H1 (cell line): ENCODE measurements around the gene TOP1. TPM values are rescaled to one million over a fixed set of nuclear protein-coding genes. Genes with fewer than 3 reads are reported as not detected.

Experiments
- CTCF ChIA-PET: fragments of 300-600 bp; sonication (Branson Sonifier 250); formaldehyde crosslinking; loops from one replicate; lab custom pipeline; 2021; ENCODE audit not compliant: partially characterized antibody; lab: Charles Lee
- POLR2A ChIA-PET: fragments of 300-600 bp; sonication (Branson Sonifier 250); formaldehyde crosslinking; loops from one replicate; lab custom pipeline; 2021; ENCODE audit warnings: inconsistent platforms; ENCODE audit not compliant: partially characterized antibody; lab: Charles Lee
- DNase-seq, 2 experiments: peaks; one replicate each; pipeline versions ENCODE4 v3.0.0 to v3.0.0-alpha.2; 2010 to 2022; ENCODE audit warnings: low spot score in 2 of 2, low read depth in 1 of 2, mixed read lengths in 1 of 2
- FAIRE-seq: peaks from 2 replicates; lab custom pipeline; 2011; peaks lifted over from hg19 to GRCh38; lab: Jason Lieb, UNC
- H2AFZ ChIP-seq: 2 replicates; pipeline ENCODE4 v1.8.1; 2012; ENCODE audit warnings: low read length, inconsistent platforms
- H2AK5ac ChIP-seq: 2 replicates; pipeline ENCODE4 v1.6.1; 2013; ENCODE audit warnings: low read depth, low read length
- H2BK120ac ChIP-seq: replicated peaks from 2 replicates; pipeline ENCODE3; 2013; ENCODE audit warnings: low read depth, low read length, inconsistent platforms
- H2BK12ac ChIP-seq: 2 replicates; pipeline ENCODE4 v1.6.1; 2013; ENCODE audit warnings: low read depth, low read length
- H2BK15ac ChIP-seq: 2 replicates; pipeline ENCODE4 v1.6.1; 2013; ENCODE audit warnings: low read length
- H2BK20ac ChIP-seq: 2 replicates; pipeline ENCODE4 v1.6.1; 2013; ENCODE audit warnings: low read length
- H2BK5ac ChIP-seq: 2 replicates; pipeline ENCODE4 v1.6.1; 2013; ENCODE audit warnings: low read depth, low read length
- H3K14ac ChIP-seq: 2 replicates; pipeline ENCODE4 v1.6.1; 2013; ENCODE audit warnings: inconsistent platforms; ENCODE audit not compliant: insufficient read length
- H3K18ac ChIP-seq: 2 replicates; pipeline ENCODE4 v1.6.1; 2013; ENCODE audit warnings: low read length; ENCODE audit errors: extremely low read depth
- H3K23ac ChIP-seq: 2 replicates; pipeline ENCODE4 v1.6.1; 2013; ENCODE audit warnings: inconsistent platforms; ENCODE audit not compliant: insufficient read length
- H3K23me2 ChIP-seq: 2 replicates; pipeline ENCODE4 v1.6.1; 2013; ENCODE audit warnings: low read depth, low read length
- H3K27ac ChIP-seq: 2 replicates; pipeline ENCODE4 v1.6.1; 2011; ENCODE audit warnings: low read depth, low read length, inconsistent platforms
- H3K27me3 ChIP-seq, 4 experiments: replicated peaks in 1 of 4; 1 replicate in 1 of 4; 2 replicates in 3 of 4; pipeline versions ENCODE4 v1.6.1 to v1.8.1; 2011 to 2013; ENCODE audit warnings: low read length in 3 of 4, mild to moderate bottlenecking in 3 of 4, inconsistent platforms in 2 of 4, mixed read lengths in 2 of 4, moderate library complexity in 1 of 4; ENCODE audit not compliant: control insufficient read depth in 3 of 4, insufficient read depth in 3 of 4; ENCODE audit errors: extremely low read depth in 1 of 4
- H3K36me3 ChIP-seq, 4 experiments: 2 replicates each; pipeline versions ENCODE4 v1.6.1 to v1.8.1; 2011 to 2013; ENCODE audit warnings: mild to moderate bottlenecking in 4 of 4, low read length in 3 of 4, moderate library complexity in 2 of 4, control low read depth in 1 of 4, inconsistent platforms in 1 of 4; ENCODE audit not compliant: insufficient read depth in 4 of 4, control insufficient read depth in 2 of 4
- H3K4ac ChIP-seq: replicated peaks from 2 replicates; pipeline ENCODE3; 2013; ENCODE audit warnings: low read length, low read depth, mixed read lengths, inconsistent platforms; ENCODE audit not compliant: insufficient read length
- H3K4me1 ChIP-seq, 4 experiments: replicated peaks in 1 of 4; 1 replicate in 1 of 4; 2 replicates in 3 of 4; pipeline versions ENCODE4 v1.6.1 to v1.8.1; 2011 to 2013; ENCODE audit warnings: low read length in 3 of 4, inconsistent platforms in 2 of 4, mixed read lengths in 1 of 4; ENCODE audit not compliant: insufficient read depth in 4 of 4, control insufficient read depth in 3 of 4
- H3K4me2 ChIP-seq, 2 experiments: 2 replicates each; pipeline versions ENCODE4 v1.6.1 to v1.8.1; 2011 to 2013; ENCODE audit warnings: low read depth in 2 of 2, low read length in 2 of 2, control low read depth in 1 of 2, inconsistent platforms in 1 of 2, mild to moderate bottlenecking in 1 of 2; ENCODE audit not compliant: insufficient read depth in 1 of 2
- H3K4me3 ChIP-seq, 4 experiments: fragments of 200-600, 300-600 bp in 1 of 4; sonication (generic), shearing (Covaris generic), sonication (Bioruptor Twin) in 1 of 4; 2 replicates each; pipeline versions ENCODE4 v1.5.1 to v1.8.1; 2011 to 2016; ENCODE audit warnings: low read length in 4 of 4, low read depth in 3 of 4, control low read depth in 2 of 4, inconsistent platforms in 2 of 4, mild to moderate bottlenecking in 2 of 4, mixed read lengths in 1 of 4, moderate library complexity in 1 of 4; ENCODE audit not compliant: insufficient read depth in 2 of 4; ENCODE audit errors: extremely low read depth in 1 of 4
- H3K56ac ChIP-seq: replicated peaks from 2 replicates; pipeline ENCODE3; 2013; ENCODE audit warnings: low read depth, mild to moderate bottlenecking, mixed read lengths, low read length, inconsistent platforms; ENCODE audit not compliant: insufficient read length
- H3K79me1 ChIP-seq: 2 replicates; pipeline ENCODE4 v1.6.1; 2013; ENCODE audit warnings: low read depth, low read length, control low read depth
- H3K79me2 ChIP-seq, 2 experiments: 2 replicates each; pipeline versions ENCODE4 v1.6.1 to v1.8.1; 2012 to 2013; ENCODE audit warnings: low read length in 2 of 2, mild to moderate bottlenecking in 2 of 2, inconsistent platforms in 1 of 2; ENCODE audit not compliant: insufficient read depth in 2 of 2, control insufficient read depth in 1 of 2
- H3K9ac ChIP-seq, 4 experiments: replicated peaks in 1 of 4; 1 replicate in 1 of 4; 2 replicates in 3 of 4; pipeline versions ENCODE4 v1.6.1 to v1.8.1; 2011 to 2013; ENCODE audit warnings: low read depth in 3 of 4, low read length in 3 of 4, control low read depth in 2 of 4, mild to moderate bottlenecking in 2 of 4, moderate library complexity in 2 of 4, inconsistent platforms in 1 of 4; ENCODE audit errors: extremely low read depth in 1 of 4
- H3K9me3 ChIP-seq, 2 experiments: 2 replicates each; pipeline versions ENCODE4 v1.6.1 to v1.8.1; 2012 to 2013; ENCODE audit warnings: mild to moderate bottlenecking in 2 of 2, moderate library complexity in 2 of 2, control low read depth in 1 of 2, inconsistent platforms in 1 of 2, low read depth in 1 of 2, low read length in 1 of 2, mixed read lengths in 1 of 2; ENCODE audit not compliant: insufficient read depth in 2 of 2
- H4K20me1 ChIP-seq, 2 experiments: replicated peaks in 1 of 2; 2 replicates each; pipeline versions ENCODE3 to v1.8.1; 2011 to 2013; ENCODE audit warnings: inconsistent platforms in 2 of 2, low read length in 2 of 2, mild to moderate bottlenecking in 1 of 2; ENCODE audit not compliant: insufficient read depth in 2 of 2, control insufficient read depth in 1 of 2
- H4K5ac ChIP-seq: 2 replicates; pipeline ENCODE4 v1.6.1; 2013; ENCODE audit warnings: low read length, low read depth, mixed read lengths, inconsistent platforms; ENCODE audit not compliant: insufficient read length
- H4K8ac ChIP-seq: 2 replicates; pipeline ENCODE4 v1.8.0; 2013; ENCODE audit warnings: mild to moderate bottlenecking, moderate library complexity, low read length, inconsistent platforms; ENCODE audit not compliant: insufficient read depth; ENCODE audit errors: extremely low read depth
- H4K91ac ChIP-seq: replicated peaks from 2 replicates; pipeline ENCODE3; 2013; ENCODE audit warnings: low read length, mixed read lengths, inconsistent platforms; ENCODE audit not compliant: insufficient read length
- CEBPB ChIP-seq: IDR thresholded peaks from 2 replicates; pipeline ENCODE4 v1.6.1; 2012; ENCODE audit warnings: low read depth, low read length
- CHD2 ChIP-seq: IDR thresholded peaks from 2 replicates; pipeline ENCODE4 v1.6.1; 2012; ENCODE audit warnings: low read length, improper control_type of control experiment
- CTCF ChIP-seq, 3 experiments: IDR thresholded peaks; 1 replicate in 2 of 3; 2 replicates in 1 of 3; pipeline versions ENCODE4 v1.5.1 to v1.6.1; 2011; ENCODE audit warnings: low read length in 3 of 3, mild to moderate bottlenecking in 3 of 3, inconsistent platforms in 2 of 3, low read depth in 1 of 3, moderate library complexity in 1 of 3; ENCODE audit not compliant: insufficient read depth in 1 of 3; ENCODE audit errors: control extremely low read depth in 1 of 3
- EP300 ChIP-seq, 2 experiments: IDR thresholded peaks; 1 replicate in 1 of 2; 2 replicates in 1 of 2; pipeline ENCODE4 v1.6.1; 2011 to 2012; ENCODE audit warnings: low read depth in 2 of 2, low read length in 2 of 2, mild to moderate bottlenecking in 2 of 2, borderline replicate concordance in 1 of 2, inconsistent platforms in 1 of 2, moderate library complexity in 1 of 2
- KDM1A ChIP-seq: fragments of 200-600, 300-600 bp; sonication (generic); IDR thresholded peaks from 2 replicates; pipeline ENCODE4 v1.7.1; 2016; ENCODE audit warnings: mild to moderate bottlenecking, low read length, borderline replicate concordance
- KDM5A ChIP-seq: fragments of 200-600 bp; IDR thresholded peaks from 2 replicates; pipeline ENCODE4 v1.7.1; 2012; ENCODE audit warnings: mild to moderate bottlenecking, low read length, inconsistent platforms, mixed read lengths
- POLR2AphosphoS5 ChIP-seq: IDR thresholded peaks from 2 replicates; pipeline ENCODE4 v1.6.1; 2011; ENCODE audit warnings: low read depth, low read length
- POU5F1 ChIP-seq: IDR thresholded peaks from 2 replicates; pipeline ENCODE4 v1.6.1; 2011; ENCODE audit warnings: low read depth, mild to moderate bottlenecking, low read length, moderate library complexity
- RBBP5 ChIP-seq: IDR thresholded peaks from 2 replicates; pipeline ENCODE4 v1.7.1; 2012; ENCODE audit warnings: low read depth, mild to moderate bottlenecking, inconsistent platforms, low read length, moderate library complexity, borderline replicate concordance
- RNF2 ChIP-seq: fragments of 200-900, 300-1000 bp; sonication (generic); IDR thresholded peaks from 2 replicates; pipeline ENCODE4 v1.7.1; 2016; ENCODE audit warnings: borderline replicate concordance, low read depth, mild to moderate bottlenecking, antibody characterized with exemption, low read length; ENCODE audit not compliant: poor library complexity, severe bottlenecking; ENCODE audit errors: missing control alignments
- SP1 ChIP-seq: IDR thresholded peaks from 2 replicates; pipeline ENCODE4 v1.6.1; 2011; ENCODE audit warnings: low read depth, low read length
- SP2 ChIP-seq: IDR thresholded peaks from 2 replicates; pipeline ENCODE4 v1.6.1; 2012; ENCODE audit warnings: mild to moderate bottlenecking, low read length, inconsistent platforms
- WGBS, 2 experiments: shearing (Covaris generic) in 1 of 2; methylation state at CpG; one replicate each; pipeline versions ENCODE4 v1.1.6 to v1.1.7; 2013 to 2015; ENCODE audit warnings: low lambda C conversion rate in 2 of 2, mixed read lengths in 2 of 2, inconsistent platforms in 1 of 2, low coverage in 1 of 2, missing lambda C conversion rate in 1 of 2; ENCODE audit not compliant: insufficient replicate concordance in 2 of 2, insufficient coverage in 1 of 2, insufficient read length in 1 of 2; ENCODE audit errors: extremely low coverage in 1 of 2, missing lambda C conversion rate in 1 of 2; 5-methylcytosine and 5-hydroxymethylcytosine counted together
- polyA plus RNA-seq, 7 experiments: library from polyadenylated mRNA; depleted of rRNA in 3 of 7; stranded (reverse) in 5 of 7; unstranded in 2 of 7; fragments of >200 nt in 5 of 7; fragments of 200-250 nt in 2 of 7; gene quantifications; 1 replicate in 5 of 7; 2 replicates in 1 of 7; 4 replicates in 1 of 7; pipeline versions ENCODE4 v1.2.1 to v1.2.3, GENCODE V29; 2011 to 2013; ENCODE audit warnings: missing spikeins in 2 of 7, mixed read lengths in 2 of 7
- total RNA-seq: library from RNA; stranded (reverse); fragmentation: NEBNext Ultra II Directional; extraction: Animal tissue kit (Norgen Biotek cat#: 25700); gene quantifications from 2 replicates; pipeline ENCODE4 v1.2.1, GENCODE V29; 2021

The TOP1 gene
- total and polyA plus RNA-seq, 2 of the 8 experiments (the other 6 are each of a cell fraction or from before 2014, with no cell fraction given), result 7.4 to 108 TPM

- Histone ChIP-seq H4K91ac (no peak overlapping the region), H3K23me2 (no peaks in the 10 kb centered on the region), H2AFZ (no peak overlapping the region), H3K4me3 (no peak overlapping the region), H3K9me3 (0 out of 4 replicates have a peak, but pooled peaks cover 0 to 2% of the 10 kb centered on the region in 2 experiments), H3K4me1 (no peaks in the 10 kb centered on the region), H2AK5ac (no peak overlapping the region), H2BK15ac (no peak overlapping the region), H2BK20ac (no peak overlapping the region), H2BK5ac (no peak overlapping the region), H3K9ac (no peak overlapping the region), H3K4ac (no peak overlapping the region), H4K8ac (no peak overlapping the region), H3K36me3 (peaks cover 38 to 99% (median 74%) of the 10 kb centered on the region in 4 experiments), H3K27me3 (no peaks in the 10 kb centered on the region), H3K14ac (no peak overlapping the region), H3K23ac (no peak overlapping the region), H3K4me2 (no peak overlapping the region), H3K79me1 (no peaks in the 10 kb centered on the region), H3K79me2 (no peaks in the 10 kb centered on the region), H4K20me1 (peaks cover 0 to 1% of the 10 kb centered on the region in 2 experiments), H2BK12ac (no peak overlapping the region), H3K18ac (no peak overlapping the region), H3K27ac (no peak overlapping the region), H3K56ac (no peak overlapping the region), H2BK120ac (no peak overlapping the region), H4K5ac (no peak overlapping the region)
- FAIRE-seq (no peak), DNase-seq (no peak)
- 91% methylated on average over 3 of the region's 3 CpGs; no CpG with 5 or more reads in 1 of the 2 experiments for WGBS, 2 experiments
- CTCF ChIA-PET, result interaction anchor here (1.3 to 1.8 kb wide), 6 partner anchors 14 to 39 kb away, joined by 3 to 10 read pairs (median 4); no protein-coding TSS in a partner anchor
- POLR2A ChIA-PET, result no interaction called here
- no peak for TF ChIP-seq CHD2
- no peak for TF ChIP-seq KDM1A
- TF ChIP-seq SP2, result no peak
- TF ChIP-seq RBBP5, result no peak
- no peak for TF ChIP-seq SP1
- TF ChIP-seq KDM5A, result no peak
- no peak for TF ChIP-seq POLR2AphosphoS5
- TF ChIP-seq POU5F1, result no peak
- no peak for TF ChIP-seq CTCF (IDR thresholded peaks at IDR 0.05; ENCODE audit: control extremely low read depth in 1 of 3, insufficient read depth in 1 of 3, low read depth in 1 of 3, low read length in 3 of 3)
- no peak for TF ChIP-seq CEBPB
- TF ChIP-seq EP300 (IDR thresholded peaks at IDR 0.05; ENCODE audit: borderline replicate concordance in 1 of 2, low read depth in 2 of 2, low read length in 2 of 2), result no peak
- TF ChIP-seq RNF2, result no peak
Measured at GRCh38 chr20:41118632-41119031, 90.0 kb downstream of the TOP1 start.
